Right atrium auricular region (tissue), 2 donors: ENCODE measurements around the gene NCAPG2. TPM values are rescaled to one million over a fixed set of nuclear protein-coding genes. Genes with fewer than 3 reads are reported as not detected.
"Not testable (repeated sequence)": the region's sequence is repeated elsewhere in the genome, so short reads cannot be mapped to it uniquely, and the experiment has no call there.

ENCODE experiments used
- DNase-seq: peaks from one replicate; pipeline ENCODE4 v3.0.0-alpha.2; 2019; ENCODE audit warnings: low spot score
- H3K27ac ChIP-seq, 2 donors: fragments of 200-600 bp; sonication (generic); 1 replicate in 1 of 2; 2 replicates in 1 of 2; pipeline ENCODE4 v1.5.1; 2016 to 2019
- H3K27me3 ChIP-seq, 2 donors: fragments of 200-600 bp; sonication (generic); one replicate each; pipeline versions ENCODE4 v1.5.1 to v1.6.0; 2017 to 2019
- H3K36me3 ChIP-seq: fragments of 200-600 bp; sonication (generic); one replicate; pipeline ENCODE4 v1.5.1; 2016
- H3K4me1 ChIP-seq, 2 donors: fragments of 200-600 bp; sonication (generic); one replicate each; pipeline versions ENCODE4 v1.5.1 to v1.6.0; 2017 to 2019
- H3K4me3 ChIP-seq, 2 donors: fragments of 200-600 bp; sonication (generic); 1 replicate in 1 of 2; 2 replicates in 1 of 2; pipeline ENCODE4 v1.5.1; 2017 to 2019; ENCODE audit warnings: mild to moderate bottlenecking in 1 of 2, moderate library complexity in 1 of 2
- H3K9me3 ChIP-seq, 2 donors: fragments of 200-600 bp; sonication (generic); one replicate each; pipeline ENCODE4 v1.5.1; 2019
- total RNA-seq, 2 donors: library from RNA; depleted of rRNA; stranded (reverse); fragments of >200 nt; gene quantifications; one replicate each; pipeline ENCODE4 v1.1.0, GENCODE V29; 2016
- TF ChIP-seq, protein P1 (sequence below), 2 donors: fragments of 200-600 bp; sonication (generic); IDR thresholded peaks; one replicate each; pipeline ENCODE4 v1.5.1; 2019; ENCODE audit warnings: antibody characterized with exemption in 2 of 2

Gene NCAPG2
- total RNA-seq, 2 donors from 2014 or later = 2.8 to 3.1 TPM

DNA sequence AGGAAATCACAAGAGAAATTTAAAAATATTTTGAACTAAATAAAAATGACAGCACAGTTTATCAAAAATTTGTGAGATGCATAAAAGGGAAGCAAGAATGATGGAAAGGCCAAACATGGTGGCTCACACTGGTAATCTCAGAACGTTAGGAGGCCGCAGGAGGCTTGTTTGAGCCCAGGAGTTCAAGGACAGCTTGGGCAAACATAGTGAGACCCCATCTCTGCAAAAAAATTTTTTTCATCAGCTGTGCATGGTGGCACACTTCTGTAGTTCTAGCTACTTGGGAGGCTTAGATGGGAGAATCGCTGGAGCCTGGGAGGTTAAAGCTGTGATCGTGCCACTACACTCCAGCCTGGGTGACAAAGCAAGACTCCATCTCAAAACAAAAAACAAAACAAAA, 62.5 kb downstream of the NCAPG2 start:
- Histone ChIP-seq H3K27me3 (no peaks in the 10 kb centered on the region), H3K36me3 (no peaks in the 10 kb centered on the region), H3K9me3 (no peaks in the 10 kb centered on the region), H3K27ac (no peak overlapping the region), H3K4me1 (no peaks in the 10 kb centered on the region), H3K4me3 (no peak overlapping the region)
- TF ChIP-seq, protein P1, sequence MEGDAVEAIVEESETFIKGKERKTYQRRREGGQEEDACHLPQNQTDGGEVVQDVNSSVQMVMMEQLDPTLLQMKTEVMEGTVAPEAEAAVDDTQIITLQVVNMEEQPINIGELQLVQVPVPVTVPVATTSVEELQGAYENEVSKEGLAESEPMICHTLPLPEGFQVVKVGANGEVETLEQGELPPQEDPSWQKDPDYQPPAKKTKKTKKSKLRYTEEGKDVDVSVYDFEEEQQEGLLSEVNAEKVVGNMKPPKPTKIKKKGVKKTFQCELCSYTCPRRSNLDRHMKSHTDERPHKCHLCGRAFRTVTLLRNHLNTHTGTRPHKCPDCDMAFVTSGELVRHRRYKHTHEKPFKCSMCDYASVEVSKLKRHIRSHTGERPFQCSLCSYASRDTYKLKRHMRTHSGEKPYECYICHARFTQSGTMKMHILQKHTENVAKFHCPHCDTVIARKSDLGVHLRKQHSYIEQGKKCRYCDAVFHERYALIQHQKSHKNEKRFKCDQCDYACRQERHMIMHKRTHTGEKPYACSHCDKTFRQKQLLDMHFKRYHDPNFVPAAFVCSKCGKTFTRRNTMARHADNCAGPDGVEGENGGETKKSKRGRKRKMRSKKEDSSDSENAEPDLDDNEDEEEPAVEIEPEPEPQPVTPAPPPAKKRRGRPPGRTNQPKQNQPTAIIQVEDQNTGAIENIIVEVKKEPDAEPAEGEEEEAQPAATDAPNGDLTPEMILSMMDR (IDR thresholded peaks at IDR 0.05) = no peak
- no peak for DNase-seq

DNA sequence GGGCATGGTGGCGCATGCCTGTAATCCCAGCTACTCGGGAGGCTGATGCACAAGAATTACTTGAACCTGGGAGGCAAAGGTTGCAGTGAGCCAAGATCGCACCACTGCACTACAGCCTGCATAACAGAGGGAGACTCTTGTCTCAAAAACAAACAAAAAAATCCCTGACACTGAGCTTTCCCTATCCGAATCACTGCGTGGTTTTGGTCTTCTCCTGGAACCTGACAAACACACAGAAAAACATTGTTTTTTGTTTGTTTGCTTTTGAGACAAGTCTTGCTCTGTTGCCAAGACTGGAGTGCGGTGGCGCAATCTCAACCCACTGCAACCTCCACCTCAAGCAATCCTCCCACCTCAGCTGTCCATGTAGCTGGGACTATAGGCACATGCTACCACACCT, 66.6 kb downstream of the NCAPG2 start:
- H3K4me3 ChIP-seq = no peak overlapping the region
- TF ChIP-seq, protein P1 (IDR thresholded peaks at IDR 0.05) = no peak

DNA sequence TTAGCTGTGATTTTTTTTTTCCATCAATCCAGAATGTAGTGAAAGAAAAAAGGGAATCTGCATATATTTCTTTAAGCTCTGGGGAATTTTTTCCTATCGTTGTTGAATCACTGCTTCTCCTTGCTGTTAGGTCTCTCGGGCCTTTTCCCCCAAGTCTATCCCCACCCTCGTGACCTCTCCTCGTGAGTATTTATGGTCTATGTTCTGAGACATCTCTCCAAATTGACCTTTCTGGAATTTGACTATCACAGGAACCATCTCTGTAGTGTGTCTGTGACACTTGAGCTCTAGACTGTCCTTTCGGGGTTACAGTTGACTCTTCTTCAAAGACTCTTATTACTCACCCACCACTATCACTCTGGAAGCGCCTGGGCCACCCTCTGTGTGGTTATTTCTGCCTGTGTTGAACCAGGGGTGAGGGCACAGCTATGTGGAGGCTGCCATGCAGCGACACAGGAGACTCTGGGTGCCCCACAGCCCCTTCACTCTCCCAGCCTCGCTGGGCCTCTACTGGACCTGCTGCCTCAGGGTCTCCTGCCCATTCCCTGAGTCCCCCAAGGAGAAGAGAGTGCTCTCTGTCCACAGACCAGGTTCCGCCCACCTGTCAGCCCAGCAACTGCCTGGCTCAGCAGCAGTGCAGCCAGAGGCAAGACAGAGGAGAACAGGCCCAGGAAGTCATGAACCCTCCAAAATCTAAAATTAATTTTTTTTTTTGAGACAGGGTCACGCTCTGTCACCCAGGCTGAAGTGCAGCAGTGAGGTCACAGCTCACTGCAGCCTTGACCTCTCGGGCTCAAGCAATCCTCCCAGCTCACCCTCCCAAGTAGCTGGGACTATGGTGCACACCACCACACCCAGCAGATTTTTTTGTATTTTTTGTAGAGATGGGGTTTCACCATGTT, 71.3 kb downstream of the NCAPG2 start:
- no peak for DNase-seq
- H3K27me3 ChIP-seq = no peaks in the 10 kb centered on the region
- no peaks in the 10 kb centered on the region for H3K36me3 ChIP-seq
- H3K27ac ChIP-seq = no peak overlapping the region
- no peaks in the 10 kb centered on the region for H3K9me3 ChIP-seq
- no peaks in the 10 kb centered on the region for H3K4me1 ChIP-seq
- TF ChIP-seq, protein P1 (IDR thresholded peaks at IDR 0.05) = no peak
- no peak overlapping the region for H3K4me3 ChIP-seq

More for the DNA sequence above, 66.6 kb downstream of the NCAPG2 start:
- Histone ChIP-seq H3K27me3 (no peaks in the 10 kb centered on the region), H3K36me3 (no peaks in the 10 kb centered on the region), H3K9me3 (no peaks in the 10 kb centered on the region), H3K27ac (no peak overlapping the region), H3K4me1 (no peaks in the 10 kb centered on the region)
- no peak for DNase-seq

DNA sequence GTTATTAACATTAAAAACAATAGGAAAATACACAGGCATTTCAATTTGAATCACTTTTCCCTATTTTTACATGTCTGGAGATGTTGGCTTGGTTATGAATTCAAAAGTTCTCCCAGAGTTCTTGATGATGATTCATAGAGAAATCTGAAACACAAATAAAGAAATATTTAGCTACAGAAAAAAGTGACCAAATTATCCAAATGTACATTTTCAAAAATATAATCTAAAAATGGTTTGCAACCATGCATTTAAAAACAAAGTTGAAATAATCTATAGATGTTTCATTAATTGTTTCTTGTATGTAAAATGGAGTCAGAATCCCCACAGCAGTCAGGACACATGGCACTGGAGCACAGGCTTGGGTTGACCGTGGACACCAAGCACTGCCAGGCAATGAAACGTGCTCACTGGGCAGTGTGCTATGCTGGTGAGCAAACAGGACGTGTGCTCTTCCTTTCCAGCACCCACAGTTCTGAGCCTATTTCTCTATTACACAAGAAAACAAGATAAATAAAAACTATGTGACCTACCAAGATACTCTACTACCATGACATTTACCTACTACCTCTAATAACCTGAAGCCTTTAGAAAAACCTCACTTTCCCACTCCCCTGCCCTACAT, 72.9 kb downstream of the NCAPG2 start:
- H3K27me3 ChIP-seq = no peaks in the 10 kb centered on the region
- H3K4me1 ChIP-seq = no peaks in the 10 kb centered on the region
- no peaks in the 10 kb centered on the region for H3K9me3 ChIP-seq
- DNase-seq = no peak
- H3K36me3 ChIP-seq = no peaks in the 10 kb centered on the region
- H3K4me3 ChIP-seq = no peak overlapping the region
- TF ChIP-seq, protein P1 (IDR thresholded peaks at IDR 0.05) = no peak
- no peak overlapping the region for H3K27ac ChIP-seq

DNA sequence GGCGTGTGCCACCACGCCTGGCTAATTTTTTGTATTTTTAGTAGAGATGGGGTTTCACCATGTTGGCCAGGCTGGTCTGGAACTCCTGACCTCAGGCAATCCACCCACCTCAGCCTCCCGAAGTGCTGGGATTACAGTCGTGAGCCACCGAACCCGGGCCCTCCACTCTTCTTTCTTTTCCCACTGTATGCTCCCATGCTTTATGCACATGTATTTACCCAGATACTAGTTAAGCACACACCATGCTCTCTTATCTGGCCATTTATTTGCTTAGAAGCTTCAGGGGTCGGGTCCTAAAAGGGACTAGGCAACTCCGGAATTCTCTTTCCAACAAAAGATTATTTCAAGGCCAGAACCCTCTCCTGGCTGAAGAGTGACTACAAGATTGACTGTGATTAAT, 78.3 kb downstream of the NCAPG2 start:
- H3K9me3 ChIP-seq, H3K27me3 ChIP-seq, H3K36me3 ChIP-seq, DNase-seq, H3K4me1 ChIP-seq, H3K27ac ChIP-seq, H3K4me3 ChIP-seq: not testable (repeated sequence)

DNA sequence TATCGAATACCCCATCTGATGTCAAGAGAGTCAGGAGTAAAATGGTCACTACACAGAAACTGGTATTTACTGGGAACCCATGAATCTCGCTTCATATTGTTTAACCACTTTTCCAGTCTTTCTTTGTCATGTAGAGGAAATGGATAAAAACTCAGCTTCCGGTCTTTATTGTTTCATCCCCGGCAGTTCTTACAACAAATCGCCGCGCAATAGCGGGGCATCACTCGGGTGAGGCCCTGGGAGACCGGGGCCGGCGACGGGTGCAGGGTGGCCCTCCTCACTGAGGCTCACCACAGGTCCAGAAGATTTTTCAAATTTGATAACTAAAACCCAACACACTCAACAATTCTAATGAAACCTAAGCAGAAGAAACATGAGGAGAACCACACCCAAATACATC, 81.4 kb downstream of the NCAPG2 start:
- Histone ChIP-seq H3K27me3 (no peaks in the 10 kb centered on the region), H3K4me3 (no peak overlapping the region), H3K9me3 (no peaks in the 10 kb centered on the region), H3K36me3 (no peaks in the 10 kb centered on the region), H3K27ac (no peak overlapping the region), H3K4me1 (no peaks in the 10 kb centered on the region)
- DNase-seq = no peak
- TF ChIP-seq, protein P1 (IDR thresholded peaks at IDR 0.05) = no peak
